ENCODE measurements around the gene SDR42E1. TPM values are rescaled to one million over a fixed set of nuclear protein-coding genes. Genes with fewer than 3 reads are reported as not detected.

Gene SDR42E1
- total and polyA plus RNA-seq, 10 of the 15 experiments (the other 5 are each of a cell fraction or from before 2014, with no cell fraction given), result 1.4 to 5.5 (median 2.3) TPM

DNA sequence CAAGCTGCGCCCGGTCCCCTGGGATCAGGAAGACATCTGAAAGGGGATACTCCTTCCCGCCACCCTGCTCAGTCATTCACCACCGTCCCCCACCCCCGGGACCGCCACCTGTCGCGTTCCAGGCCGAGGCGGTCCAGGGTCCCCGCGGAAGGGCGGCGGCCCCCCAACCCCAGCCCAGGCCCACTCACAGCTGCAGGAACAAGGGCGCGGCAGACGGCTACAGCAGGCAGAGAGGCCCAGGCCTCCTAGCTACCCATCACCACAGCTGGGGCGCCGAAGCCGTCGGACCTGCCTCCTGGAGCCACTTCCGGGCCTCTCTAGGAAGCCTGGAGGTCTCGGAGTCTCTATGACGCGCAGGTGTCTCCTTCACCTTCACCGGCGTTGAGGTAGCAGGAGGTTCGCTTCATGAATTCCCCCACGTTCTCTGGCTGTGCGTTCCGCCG is at the start of gene SDR42E1 (continued):
- TF ChIP-seq, protein P1, sequence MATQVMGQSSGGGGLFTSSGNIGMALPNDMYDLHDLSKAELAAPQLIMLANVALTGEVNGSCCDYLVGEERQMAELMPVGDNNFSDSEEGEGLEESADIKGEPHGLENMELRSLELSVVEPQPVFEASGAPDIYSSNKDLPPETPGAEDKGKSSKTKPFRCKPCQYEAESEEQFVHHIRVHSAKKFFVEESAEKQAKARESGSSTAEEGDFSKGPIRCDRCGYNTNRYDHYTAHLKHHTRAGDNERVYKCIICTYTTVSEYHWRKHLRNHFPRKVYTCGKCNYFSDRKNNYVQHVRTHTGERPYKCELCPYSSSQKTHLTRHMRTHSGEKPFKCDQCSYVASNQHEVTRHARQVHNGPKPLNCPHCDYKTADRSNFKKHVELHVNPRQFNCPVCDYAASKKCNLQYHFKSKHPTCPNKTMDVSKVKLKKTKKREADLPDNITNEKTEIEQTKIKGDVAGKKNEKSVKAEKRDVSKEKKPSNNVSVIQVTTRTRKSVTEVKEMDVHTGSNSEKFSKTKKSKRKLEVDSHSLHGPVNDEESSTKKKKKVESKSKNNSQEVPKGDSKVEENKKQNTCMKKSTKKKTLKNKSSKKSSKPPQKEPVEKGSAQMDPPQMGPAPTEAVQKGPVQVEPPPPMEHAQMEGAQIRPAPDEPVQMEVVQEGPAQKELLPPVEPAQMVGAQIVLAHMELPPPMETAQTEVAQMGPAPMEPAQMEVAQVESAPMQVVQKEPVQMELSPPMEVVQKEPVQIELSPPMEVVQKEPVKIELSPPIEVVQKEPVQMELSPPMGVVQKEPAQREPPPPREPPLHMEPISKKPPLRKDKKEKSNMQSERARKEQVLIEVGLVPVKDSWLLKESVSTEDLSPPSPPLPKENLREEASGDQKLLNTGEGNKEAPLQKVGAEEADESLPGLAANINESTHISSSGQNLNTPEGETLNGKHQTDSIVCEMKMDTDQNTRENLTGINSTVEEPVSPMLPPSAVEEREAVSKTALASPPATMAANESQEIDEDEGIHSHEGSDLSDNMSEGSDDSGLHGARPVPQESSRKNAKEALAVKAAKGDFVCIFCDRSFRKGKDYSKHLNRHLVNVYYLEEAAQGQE (IDR thresholded peaks at IDR 0.05; ENCODE audit: low read depth, low read length), result no peak
- TF ChIP-seq LARP7 (IDR thresholded peaks at IDR 0.05) (no peak), ZNF207 (IDR thresholded peaks at IDR 0.05; ENCODE audit: borderline replicate concordance) (no peak), RFX5 (IDR thresholded peaks at IDR 0.05; ENCODE audit: low read depth, low read length) (no peak), TCF7 (IDR thresholded peaks at IDR 0.05; ENCODE audit: borderline replicate concordance) (no peak), BACH1 (IDR thresholded peaks at IDR 0.05; ENCODE audit: borderline replicate concordance) (no peak), POLR2AphosphoS2 (IDR thresholded peaks at IDR 0.05; ENCODE audit: low read depth, low read length) (no peak), RUNX3 (IDR thresholded peaks at IDR 0.05; ENCODE audit: low read length) (peak; percentile 62), ETV6 (conservative IDR thresholded peaks at IDR 0.05 in 1 of 2, IDR thresholded peaks at IDR 0.05 in 1 of 2; ENCODE audit: borderline replicate concordance in 1 of 2, low read depth in 1 of 2) (no peak), SREBF2 (IDR thresholded peaks at IDR 0.05; ENCODE audit: low read length) (no peak), GABPA (IDR thresholded peaks at IDR 0.05; ENCODE audit: low read depth) (peak; percentile 85), ATF7 (IDR thresholded peaks at IDR 0.05; ENCODE audit: low read depth) (no peak), SMAD5 (IDR thresholded peaks at IDR 0.05; ENCODE audit: low read depth) (no peak), FOXK2 (IDR thresholded peaks at IDR 0.05) (no peak), POLR2A (IDR thresholded peaks at IDR 0.05; ENCODE audit: low read depth, low read length) (peak; percentile 77), ZNF622 (IDR thresholded peaks at IDR 0.05) (no peak)
- TF ChIP-seq, protein P2, sequence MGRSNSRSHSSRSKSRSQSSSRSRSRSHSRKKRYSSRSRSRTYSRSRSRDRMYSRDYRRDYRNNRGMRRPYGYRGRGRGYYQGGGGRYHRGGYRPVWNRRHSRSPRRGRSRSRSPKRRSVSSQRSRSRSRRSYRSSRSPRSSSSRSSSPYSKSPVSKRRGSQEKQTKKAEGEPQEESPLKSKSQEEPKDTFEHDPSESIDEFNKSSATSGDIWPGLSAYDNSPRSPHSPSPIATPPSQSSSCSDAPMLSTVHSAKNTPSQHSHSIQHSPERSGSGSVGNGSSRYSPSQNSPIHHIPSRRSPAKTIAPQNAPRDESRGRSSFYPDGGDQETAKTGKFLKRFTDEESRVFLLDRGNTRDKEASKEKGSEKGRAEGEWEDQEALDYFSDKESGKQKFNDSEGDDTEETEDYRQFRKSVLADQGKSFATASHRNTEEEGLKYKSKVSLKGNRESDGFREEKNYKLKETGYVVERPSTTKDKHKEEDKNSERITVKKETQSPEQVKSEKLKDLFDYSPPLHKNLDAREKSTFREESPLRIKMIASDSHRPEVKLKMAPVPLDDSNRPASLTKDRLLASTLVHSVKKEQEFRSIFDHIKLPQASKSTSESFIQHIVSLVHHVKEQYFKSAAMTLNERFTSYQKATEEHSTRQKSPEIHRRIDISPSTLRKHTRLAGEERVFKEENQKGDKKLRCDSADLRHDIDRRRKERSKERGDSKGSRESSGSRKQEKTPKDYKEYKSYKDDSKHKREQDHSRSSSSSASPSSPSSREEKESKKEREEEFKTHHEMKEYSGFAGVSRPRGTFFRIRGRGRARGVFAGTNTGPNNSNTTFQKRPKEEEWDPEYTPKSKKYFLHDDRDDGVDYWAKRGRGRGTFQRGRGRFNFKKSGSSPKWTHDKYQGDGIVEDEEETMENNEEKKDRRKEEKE (IDR thresholded peaks at IDR 0.05), result no peak
- TF ChIP-seq, protein P3, sequence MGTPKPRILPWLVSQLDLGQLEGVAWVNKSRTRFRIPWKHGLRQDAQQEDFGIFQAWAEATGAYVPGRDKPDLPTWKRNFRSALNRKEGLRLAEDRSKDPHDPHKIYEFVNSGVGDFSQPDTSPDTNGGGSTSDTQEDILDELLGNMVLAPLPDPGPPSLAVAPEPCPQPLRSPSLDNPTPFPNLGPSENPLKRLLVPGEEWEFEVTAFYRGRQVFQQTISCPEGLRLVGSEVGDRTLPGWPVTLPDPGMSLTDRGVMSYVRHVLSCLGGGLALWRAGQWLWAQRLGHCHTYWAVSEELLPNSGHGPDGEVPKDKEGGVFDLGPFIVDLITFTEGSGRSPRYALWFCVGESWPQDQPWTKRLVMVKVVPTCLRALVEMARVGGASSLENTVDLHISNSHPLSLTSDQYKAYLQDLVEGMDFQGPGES (IDR thresholded peaks at IDR 0.05), result no peak
- TF ChIP-seq, protein P4, sequence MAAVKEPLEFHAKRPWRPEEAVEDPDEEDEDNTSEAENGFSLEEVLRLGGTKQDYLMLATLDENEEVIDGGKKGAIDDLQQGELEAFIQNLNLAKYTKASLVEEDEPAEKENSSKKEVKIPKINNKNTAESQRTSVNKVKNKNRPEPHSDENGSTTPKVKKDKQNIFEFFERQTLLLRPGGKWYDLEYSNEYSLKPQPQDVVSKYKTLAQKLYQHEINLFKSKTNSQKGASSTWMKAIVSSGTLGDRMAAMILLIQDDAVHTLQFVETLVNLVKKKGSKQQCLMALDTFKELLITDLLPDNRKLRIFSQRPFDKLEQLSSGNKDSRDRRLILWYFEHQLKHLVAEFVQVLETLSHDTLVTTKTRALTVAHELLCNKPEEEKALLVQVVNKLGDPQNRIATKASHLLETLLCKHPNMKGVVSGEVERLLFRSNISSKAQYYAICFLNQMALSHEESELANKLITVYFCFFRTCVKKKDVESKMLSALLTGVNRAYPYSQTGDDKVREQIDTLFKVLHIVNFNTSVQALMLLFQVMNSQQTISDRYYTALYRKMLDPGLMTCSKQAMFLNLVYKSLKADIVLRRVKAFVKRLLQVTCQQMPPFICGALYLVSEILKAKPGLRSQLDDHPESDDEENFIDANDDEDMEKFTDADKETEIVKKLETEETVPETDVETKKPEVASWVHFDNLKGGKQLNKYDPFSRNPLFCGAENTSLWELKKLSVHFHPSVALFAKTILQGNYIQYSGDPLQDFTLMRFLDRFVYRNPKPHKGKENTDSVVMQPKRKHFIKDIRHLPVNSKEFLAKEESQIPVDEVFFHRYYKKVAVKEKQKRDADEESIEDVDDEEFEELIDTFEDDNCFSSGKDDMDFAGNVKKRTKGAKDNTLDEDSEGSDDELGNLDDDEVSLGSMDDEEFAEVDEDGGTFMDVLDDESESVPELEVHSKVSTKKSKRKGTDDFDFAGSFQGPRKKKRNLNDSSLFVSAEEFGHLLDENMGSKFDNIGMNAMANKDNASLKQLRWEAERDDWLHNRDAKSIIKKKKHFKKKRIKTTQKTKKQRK (IDR thresholded peaks at IDR 0.05; ENCODE audit: low read depth, low read length), result no peak
